Activated CD4-positive, alpha-beta T cell treated with anti-CD3 and anti-CD28 coated beads, Interleukin-2, amount 50 U/mL, for 16 hours (primary cell): ENCODE data around the gene CD55.
A peak's percentile ranks its signal among the peaks of the same experiment; 100 is the strongest.

ENCODE experiments used
- DNase-seq: peaks from one replicate; pipeline ENCODE4 v3.0.0-alpha.2; 2020

CD55 gene

DNA sequence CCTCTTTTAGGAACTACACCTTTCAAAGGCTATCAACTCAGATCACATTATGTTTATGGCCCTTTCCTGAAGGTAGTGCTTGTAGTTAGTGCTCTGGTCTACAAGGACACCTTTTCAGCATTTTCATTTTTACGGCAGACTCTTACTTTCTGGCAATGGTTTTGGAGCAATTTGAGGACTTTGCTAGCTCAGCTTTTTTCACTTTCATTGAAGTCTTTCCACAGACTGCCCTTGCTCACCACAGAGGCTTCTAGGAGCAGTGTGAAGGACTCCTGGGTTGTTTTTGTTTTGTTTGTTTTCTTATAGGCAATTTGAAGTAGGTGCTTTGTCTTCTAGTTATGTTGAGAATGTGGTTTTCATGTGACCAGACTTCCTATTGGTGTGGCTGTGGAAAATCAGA is 43.1 kb downstream of the CD55 start:
- DNase-seq: peak; percentile 42

DNA sequence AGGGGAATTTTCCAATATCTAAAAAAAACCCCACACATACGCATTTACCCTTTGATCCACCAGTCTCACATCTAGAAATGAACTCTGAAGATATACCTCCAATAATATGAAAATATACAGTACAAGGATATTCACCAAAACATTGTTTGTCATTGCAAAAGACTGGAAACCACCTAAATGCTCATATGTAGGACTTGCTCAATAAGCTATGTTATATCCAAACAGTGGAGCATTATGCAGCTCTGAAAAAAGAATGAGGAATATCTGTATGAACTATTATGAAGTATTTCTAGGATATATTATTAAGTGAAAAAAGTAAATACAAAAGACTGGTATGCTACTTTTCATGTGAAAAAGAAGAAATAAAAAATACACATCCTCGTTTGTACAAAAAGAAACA is 43.6 kb downstream of the CD55 start:
- no peak for DNase-seq

GRCh38 chr1:207366022-207366421 is 44.5 kb downstream of the CD55 start:
- no peak for DNase-seq

DNA sequence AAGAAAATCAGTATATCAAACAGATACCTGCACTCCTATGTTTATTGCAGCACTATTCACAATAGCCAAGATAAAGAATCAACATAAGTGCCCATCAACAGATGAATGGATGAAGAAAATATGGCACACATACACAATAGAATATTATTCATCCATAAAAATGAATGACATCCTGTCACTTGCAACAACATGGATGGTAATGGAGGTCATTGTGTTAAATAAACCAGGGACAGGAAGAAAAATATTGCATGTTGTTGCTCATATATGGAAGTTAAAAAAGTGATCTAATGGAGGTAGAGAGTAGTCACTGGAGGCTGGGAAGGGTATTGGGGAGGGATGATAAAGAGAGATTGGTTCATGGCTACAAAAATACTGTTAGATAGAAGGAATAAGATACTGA is 67.2 kb downstream of the CD55 start:
- DNase-seq: no peak

- DNase-seq: peak; percentile 68
These were observed 68.4 kb downstream of the CD55 start for GRCh38 chr1:207389728-207390464.

- no peak for DNase-seq
These were observed 72.1 kb downstream of the CD55 start for GRCh38 chr1:207393610-207394009.

DNA sequence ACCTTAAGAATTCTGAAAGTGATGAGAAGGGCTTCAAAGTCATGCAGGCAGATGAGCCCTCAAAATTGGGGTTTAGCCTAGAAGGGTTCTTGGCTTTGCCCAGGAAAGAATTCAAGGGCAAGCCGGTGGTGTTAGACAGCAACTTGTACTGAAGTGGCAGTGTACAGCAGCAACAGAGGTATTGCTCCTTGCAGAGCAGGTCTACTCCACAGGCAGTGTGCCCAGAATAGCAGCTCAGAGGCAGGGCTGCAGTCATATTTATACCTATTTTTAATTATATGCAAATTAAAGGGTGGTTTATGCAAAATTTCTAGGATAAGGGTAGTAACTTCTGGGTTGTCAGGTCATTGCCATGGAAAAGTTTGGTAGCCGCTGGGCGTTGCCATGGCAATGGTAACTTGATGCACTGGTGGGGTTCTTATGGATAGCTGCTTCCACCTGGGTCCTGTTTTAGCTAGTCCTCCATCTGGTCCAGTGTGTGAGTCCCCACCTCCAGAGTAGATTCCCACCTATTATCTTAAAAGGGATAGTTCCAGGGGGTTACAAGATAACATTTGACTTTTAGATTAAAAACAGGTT is 74.8 kb downstream of the CD55 start:
- no peak for DNase-seq

- DNase-seq: no peak
These were observed 76.0 kb downstream of the CD55 start for GRCh38 chr1:207397525-207397926.

DNA sequence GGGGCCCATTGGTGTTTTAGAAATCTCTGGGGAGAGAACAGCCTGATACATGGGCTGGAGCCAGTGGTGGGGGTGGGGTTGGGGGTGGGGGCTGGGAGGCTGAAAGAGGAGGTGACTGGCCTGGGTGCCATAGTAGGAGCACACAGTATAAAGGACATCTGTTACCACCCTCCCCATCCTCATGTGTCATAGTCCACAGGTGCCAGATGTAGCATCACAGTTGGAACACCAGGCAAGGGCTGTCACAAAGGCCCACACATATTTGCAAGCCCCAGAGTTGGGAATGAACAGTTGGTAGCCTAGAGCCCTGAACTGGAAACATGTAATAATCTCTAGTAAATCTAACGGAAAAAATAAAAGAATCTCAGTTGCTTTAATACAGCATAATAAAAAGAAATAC is 77.5 kb downstream of the CD55 start:
- DNase-seq: no peak

DNA sequence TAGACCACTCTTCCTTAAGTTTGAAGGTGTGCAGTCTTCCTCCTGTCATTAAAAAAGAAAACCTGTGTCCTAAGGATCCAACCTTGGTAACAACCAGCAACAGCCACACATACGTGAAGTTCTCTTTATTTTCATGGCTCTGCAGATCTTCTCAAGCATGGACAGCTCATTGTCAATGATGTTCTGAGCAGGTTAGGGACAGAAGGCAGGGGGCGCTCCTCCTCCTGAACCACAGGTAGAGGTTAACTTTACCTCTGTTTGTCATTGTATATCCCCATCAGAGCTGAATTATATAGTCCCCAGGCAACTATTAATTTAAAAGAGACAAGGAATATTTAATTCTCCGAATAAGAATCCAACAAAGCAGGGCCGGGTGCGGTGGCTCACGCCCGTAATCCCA is 80.1 kb downstream of the CD55 start:
- no peak for DNase-seq

GRCh38 chr1:207402744-207403143 is 81.3 kb downstream of the CD55 start:
- DNase-seq: no peak

DNA sequence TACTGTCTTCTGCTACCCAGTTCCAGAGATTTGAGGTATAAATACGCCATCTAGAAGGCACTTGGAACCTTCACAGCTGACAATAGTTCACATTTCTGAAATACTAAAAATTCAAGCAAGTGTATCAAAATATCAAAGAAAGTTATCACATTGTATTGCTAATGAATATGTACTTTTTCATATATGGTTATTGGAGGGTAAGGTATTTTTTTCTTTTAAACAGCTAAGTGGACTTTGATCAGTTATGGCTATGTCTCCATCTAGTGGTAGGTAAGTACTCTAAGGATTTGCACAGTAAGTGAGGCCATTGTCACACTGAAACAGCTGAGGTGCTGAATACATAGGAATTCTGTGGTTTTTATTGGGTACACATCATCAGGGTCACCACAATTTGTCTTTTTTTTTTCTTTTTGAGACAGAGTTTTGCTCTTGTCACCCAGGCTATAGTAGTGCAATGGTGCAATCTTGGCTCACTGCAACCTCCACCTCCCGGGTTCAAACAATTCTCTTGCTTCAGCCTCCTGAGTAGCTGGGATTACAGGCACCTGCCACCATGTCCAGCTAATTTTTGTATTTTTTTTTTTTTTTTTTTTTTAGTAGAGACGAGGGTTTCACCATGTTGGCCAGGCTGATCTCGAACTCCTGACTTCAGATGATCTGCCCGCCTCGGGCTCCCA is 83.5 kb downstream of the CD55 start:
- peak; percentile 65 for DNase-seq

DNA sequence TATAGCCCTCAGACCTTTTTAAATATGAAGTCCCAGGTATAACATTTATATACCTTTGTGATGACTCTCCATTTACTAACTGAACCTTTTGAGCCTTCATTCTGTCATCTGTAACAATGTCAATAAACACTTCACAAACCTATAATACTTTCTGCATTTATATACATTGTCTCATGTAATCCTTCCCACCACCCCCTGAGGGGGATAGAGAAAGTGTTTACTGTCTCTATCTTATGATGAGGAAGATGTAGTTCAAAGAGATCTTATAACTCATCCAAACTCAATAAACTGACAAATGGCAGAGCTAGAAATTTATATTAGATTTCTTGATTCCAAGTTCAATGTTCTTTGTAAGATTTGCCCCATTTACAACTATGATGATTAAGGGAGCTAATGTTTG is 84.3 kb downstream of the CD55 start:
- no peak for DNase-seq

- DNase-seq: peak; percentile 61
These were observed 86.3 kb downstream of the CD55 start for GRCh38 chr1:207407655-207408260.
